ENCODE measurements around the gene LIG4.
"Not testable (repeated sequence)": the region's sequence is repeated elsewhere in the genome, so short reads cannot be mapped to it uniquely, and the experiment has no call there.

Gene LIG4

DNA sequence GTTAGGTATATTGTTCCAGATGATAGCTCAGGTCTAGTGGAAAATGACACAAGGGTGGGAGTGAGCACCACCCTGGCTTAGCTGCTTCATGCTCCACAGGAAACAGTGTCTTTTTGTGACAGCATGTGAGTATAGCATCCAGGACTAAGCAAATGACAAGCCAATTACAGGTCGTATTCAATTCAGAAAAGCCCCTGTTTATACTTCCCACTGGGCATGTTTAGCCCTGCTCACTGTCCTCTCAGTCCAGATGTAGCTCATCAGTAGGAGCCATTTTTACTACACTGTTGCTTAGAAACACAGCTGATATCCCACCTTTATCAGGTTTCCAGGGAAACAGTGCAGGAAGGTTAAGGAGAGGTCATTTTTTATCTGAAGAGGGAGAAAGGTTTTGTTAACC is 10.8 kb upstream of the LIG4 start:
- TF ChIP-seq, protein P1, sequence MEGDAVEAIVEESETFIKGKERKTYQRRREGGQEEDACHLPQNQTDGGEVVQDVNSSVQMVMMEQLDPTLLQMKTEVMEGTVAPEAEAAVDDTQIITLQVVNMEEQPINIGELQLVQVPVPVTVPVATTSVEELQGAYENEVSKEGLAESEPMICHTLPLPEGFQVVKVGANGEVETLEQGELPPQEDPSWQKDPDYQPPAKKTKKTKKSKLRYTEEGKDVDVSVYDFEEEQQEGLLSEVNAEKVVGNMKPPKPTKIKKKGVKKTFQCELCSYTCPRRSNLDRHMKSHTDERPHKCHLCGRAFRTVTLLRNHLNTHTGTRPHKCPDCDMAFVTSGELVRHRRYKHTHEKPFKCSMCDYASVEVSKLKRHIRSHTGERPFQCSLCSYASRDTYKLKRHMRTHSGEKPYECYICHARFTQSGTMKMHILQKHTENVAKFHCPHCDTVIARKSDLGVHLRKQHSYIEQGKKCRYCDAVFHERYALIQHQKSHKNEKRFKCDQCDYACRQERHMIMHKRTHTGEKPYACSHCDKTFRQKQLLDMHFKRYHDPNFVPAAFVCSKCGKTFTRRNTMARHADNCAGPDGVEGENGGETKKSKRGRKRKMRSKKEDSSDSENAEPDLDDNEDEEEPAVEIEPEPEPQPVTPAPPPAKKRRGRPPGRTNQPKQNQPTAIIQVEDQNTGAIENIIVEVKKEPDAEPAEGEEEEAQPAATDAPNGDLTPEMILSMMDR (IDR thresholded peaks at IDR 0.05; ENCODE audit: low read depth, low read length, missing control alignments) = no peak
- no peak for DNase-seq (ENCODE audit: low read depth)
- H3K4me3 ChIP-seq (ENCODE audit: low read depth, low read length) = no peak overlapping the region

DNA sequence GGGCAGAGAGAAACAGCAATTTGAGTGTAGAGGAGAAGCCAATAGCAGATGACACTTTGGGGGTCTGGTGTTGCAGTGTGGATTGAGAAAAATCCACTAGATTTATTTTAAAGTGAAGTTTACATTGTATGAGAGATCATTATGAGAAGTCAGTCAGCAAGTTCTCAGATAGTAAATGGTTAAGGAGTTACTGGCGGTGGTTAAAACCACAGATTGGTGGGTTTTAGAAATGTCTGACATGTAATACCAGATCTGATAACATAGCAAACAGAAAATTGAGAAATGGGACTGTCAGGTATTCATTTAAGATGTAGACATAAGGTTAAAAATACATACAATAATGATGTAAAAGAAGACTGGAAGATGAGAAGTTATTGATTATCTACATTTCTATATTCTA is 10.1 kb upstream of the LIG4 start:
- DNase-seq (ENCODE audit: low read depth) = no peak
- H3K4me3 ChIP-seq (ENCODE audit: low read depth, low read length) = no peak overlapping the region
- TF ChIP-seq, protein P1 (IDR thresholded peaks at IDR 0.05; ENCODE audit: low read depth, low read length, missing control alignments) = no peak

DNA sequence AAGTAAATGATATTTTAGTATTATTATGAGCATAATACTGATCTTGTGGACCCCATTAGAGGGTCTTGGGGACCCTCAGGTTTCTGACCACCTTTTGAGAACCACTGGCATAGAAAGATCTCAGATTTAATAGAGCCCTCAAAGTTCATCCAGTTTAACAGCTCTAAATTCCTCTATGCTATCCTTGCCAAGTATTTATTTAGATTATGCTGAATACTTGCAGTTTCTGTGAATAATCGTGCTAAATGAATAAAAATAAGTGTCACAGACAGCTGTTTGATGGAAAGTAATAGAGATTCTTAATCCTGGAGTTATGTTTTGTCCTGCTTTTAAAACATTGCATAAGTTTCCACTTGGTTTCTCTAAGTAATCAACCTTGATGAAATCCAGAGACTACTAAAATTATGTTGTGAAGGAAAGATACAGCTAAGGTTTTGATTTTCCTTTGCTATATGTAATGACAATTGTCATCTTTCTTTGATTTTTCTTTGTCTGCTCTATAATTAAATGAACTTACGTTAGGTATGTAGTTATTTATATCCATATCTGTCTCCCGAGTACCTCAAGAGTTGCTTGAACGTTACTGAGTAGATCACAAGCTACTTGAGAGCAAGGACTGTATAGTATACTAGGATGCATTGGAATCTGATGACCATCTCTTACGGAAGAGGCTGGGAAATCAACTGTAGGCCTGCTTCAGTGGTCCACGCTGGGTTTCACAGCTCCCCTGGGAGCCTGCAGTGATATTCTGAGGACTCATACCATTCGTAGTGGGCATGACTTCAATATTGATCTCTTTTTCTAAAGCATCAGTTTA is 8.6 kb upstream of the LIG4 start:
- DNase-seq (ENCODE audit: low read depth) = no peak
- H3K4me3 ChIP-seq (ENCODE audit: low read depth, low read length) = no peak overlapping the region
- TF ChIP-seq, protein P1 (IDR thresholded peaks at IDR 0.05; ENCODE audit: low read depth, low read length, missing control alignments) = no peak

DNA sequence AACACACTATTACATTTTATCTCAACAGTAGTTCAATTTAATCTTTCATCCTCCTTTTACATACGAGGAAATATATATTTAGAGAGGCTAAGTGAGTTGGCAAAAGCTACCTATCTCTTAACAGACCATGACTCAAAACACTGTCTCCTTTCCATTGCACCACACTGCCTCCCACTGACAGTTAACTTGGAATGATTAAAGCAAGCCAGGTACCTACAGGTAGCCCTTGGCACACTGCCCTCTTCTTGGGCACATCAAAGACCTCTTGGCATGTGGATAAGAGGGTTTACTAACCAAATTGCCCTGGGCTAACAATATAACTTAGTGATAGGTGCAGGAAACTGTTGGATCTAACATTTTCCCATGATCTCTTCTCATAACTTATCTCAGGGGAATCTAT is 4.7 kb upstream of the LIG4 start:
- peak overlapping the region; percentile 25; the same call in 1 of the 2 replicates for H3K4me3 ChIP-seq (ENCODE audit: low read depth, low read length)
- DNase-seq (ENCODE audit: low read depth) = no peak
- TF ChIP-seq, protein P1 (IDR thresholded peaks at IDR 0.05; ENCODE audit: low read depth, low read length, missing control alignments) = no peak

DNA sequence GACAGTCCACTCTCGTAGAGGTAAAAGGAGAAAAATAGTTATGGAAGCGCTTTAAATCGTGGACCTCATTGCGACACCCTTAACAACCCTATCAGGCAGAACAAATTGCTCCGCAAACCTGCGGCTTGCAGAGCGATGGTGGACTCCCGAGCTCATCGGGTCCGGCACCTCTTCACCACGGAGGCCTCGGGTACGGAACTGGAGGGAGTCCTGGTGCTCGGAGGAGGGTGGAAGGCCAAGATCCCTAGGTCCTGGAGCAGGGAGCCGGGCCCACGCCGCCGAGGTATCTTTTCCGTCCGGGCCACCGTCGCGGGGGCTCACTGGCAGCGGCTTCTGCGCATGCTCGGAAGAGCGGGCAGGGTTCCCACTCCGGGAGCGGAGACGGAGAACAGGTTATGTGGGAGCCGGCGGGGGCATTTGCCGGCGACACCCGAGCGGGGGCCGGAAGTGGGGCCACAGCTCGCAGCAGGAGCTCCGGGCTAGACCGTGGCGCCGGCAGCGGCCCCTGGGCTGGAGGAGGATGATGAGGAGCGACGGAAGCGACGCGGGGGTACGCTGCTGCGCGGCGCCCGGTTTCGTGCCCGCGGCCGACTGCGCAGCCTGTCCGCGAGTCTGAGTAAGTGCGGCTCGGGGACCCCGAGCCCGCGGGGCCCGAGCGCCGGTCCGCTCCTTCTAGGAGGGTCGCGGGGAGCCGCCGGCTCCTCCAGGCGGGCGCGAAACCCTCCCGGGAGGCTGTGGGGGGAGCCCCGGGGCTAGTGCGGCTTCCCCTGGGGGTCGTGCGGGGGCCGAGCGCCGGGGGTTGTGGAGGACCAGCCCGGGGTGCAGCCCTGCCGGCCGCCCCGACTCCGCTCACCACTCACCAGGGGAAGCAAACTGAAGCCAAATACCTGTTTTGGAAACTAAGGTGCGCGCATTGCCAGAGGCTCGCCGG is 3.0 kb upstream of the LIG4 start, which contains the start of gene ABHD13:
Gene ABHD13, plus strand, starts transcription at position 349 of the 931 bp plus-strand sequence. CDS start 10,827 bp downstream, outside the sequence.
- peak; percentile 77 for DNase-seq (ENCODE audit: low read depth)
- peak within 1 kb of the TSS; percentile 99 for H3K4me3 ChIP-seq (ENCODE audit: low read depth, low read length)
- TF ChIP-seq, protein P1 (IDR thresholded peaks at IDR 0.05; ENCODE audit: low read depth, low read length, missing control alignments) = no peak

DNA sequence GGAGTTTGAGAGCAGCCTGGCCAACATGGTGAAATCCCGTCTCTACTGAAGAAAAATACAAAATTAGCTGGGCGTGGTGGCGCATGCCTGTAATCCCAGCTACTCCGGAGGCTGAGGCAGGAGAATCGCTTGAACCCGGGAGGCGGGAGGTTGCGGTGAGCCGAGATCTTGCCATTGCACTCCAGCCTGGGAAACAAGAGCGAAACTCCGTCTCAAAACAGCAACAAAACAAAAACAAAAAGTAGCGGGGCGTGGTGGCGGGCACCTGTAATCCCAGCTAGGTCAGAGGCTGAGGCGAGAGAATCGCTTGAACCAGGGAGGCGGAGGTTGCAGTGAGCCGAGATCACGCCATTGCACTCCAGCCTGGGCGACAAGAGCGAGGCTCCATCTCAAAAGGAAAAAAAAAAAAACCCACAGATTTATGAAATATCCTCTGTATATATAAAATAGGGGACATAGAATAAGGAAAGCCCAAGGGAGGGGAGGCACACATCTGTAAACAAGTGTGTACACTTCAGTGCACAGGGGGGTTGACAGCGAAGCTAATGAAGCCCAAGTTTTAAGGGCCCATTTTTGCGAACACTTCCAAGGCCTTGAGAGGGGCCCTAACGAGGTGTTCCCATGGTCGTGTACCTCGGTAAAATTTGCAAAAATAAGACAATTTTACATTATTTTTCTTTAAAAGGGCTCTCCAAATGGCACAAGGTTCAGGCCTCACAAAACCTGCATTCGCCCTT is 2.1 kb upstream of the LIG4 start:
- H3K4me3 ChIP-seq (ENCODE audit: low read depth, low read length) = peak overlapping the region; percentile 99
- not testable (repeated sequence) for DNase-seq (ENCODE audit: low read depth)

Measured in GM12864 (cell line).